ENCODE results near the gene SLC10A7.

GRCh38 chr4:146432065-146432464 is 89.7 kb downstream of the SLC10A7 start:
- TF ChIP-seq CTCF (conservative IDR thresholded peaks at IDR 0.05; ENCODE audit: low read depth, low read length): no peak
- TF ChIP-seq EZH2 (IDR thresholded peaks at IDR 0.05; ENCODE audit: borderline replicate concordance, low read depth, low read length, poor library complexity, severe bottlenecking): no peak
